Neutrophil (primary cell): ENCODE results near the gene TPRG1L.

Source experiments
- H3K27ac ChIP-seq: fragments of 200-600 bp; sonication (generic); 2 replicates; pipeline ENCODE4 v1.5.1; 2016; ENCODE audit warnings: mild to moderate bottlenecking, moderate library complexity
- H3K27me3 ChIP-seq: fragments of 200-600 bp; sonication (generic); 2 replicates; pipeline ENCODE4 v1.6.0; 2016; ENCODE audit warnings: mild to moderate bottlenecking
- H3K36me3 ChIP-seq: fragments of 200-600 bp; sonication (generic); 2 replicates; pipeline ENCODE4 v1.5.1; 2017
- H3K4me1 ChIP-seq, 2 experiments: fragments of 200-600 bp in 1 of 2; sonication (generic) in 1 of 2; 1 replicate in 1 of 2; 2 replicates in 1 of 2; pipeline versions ENCODE4 v1.5.1 to v1.6.1; 2013 to 2016; ENCODE audit warnings: low read depth in 1 of 2, low read length in 1 of 2, mild to moderate bottlenecking in 1 of 2, moderate library complexity in 1 of 2; ENCODE audit not compliant: control insufficient read depth in 1 of 2, insufficient read depth in 1 of 2
- H3K4me3 ChIP-seq, 2 experiments: fragments of 200-600 bp in 1 of 2; sonication (generic) in 1 of 2; 1 replicate in 1 of 2; 2 replicates in 1 of 2; pipeline ENCODE4 v1.5.1; 2013 to 2016; ENCODE audit warnings: low read depth in 1 of 2, low read length in 1 of 2, mild to moderate bottlenecking in 1 of 2, moderate library complexity in 1 of 2
- H3K9me3 ChIP-seq: fragments of 200-600 bp; sonication (generic); 2 replicates; pipeline ENCODE4 v1.5.1; 2016
- CTCF ChIP-seq: fragments of 200-600 bp; sonication (generic); IDR thresholded peaks from 2 replicates; pipeline ENCODE4 v1.5.1; 2016; ENCODE audit warnings: antibody characterized with exemption

Gene TPRG1L

GRCh38 chr1:3614755-3615742 lies 9.8 kb upstream of the TPRG1L start:
- Histone ChIP-seq H3K4me1 (peaks cover 24 to 30% of the 10 kb centered on the region in 2 experiments), H3K9me3 (no peaks in the 10 kb centered on the region), H3K27me3 (peaks cover 48% of the 10 kb centered on the region), H3K4me3 (no peak overlapping the region), H3K36me3 (no peaks in the 10 kb centered on the region), H3K27ac (no peak overlapping the region)
- no peak for TF ChIP-seq CTCF

- peaks cover 15 to 16% of the 10 kb centered on the region in 2 experiments for H3K4me1 ChIP-seq
- TF ChIP-seq CTCF, result no peak
- H3K27me3 ChIP-seq, result peaks cover 30% of the 10 kb centered on the region
- no peak overlapping the region for H3K27ac ChIP-seq
- H3K4me3 ChIP-seq, result no peak overlapping the region
- H3K36me3 ChIP-seq, result peaks cover 1% of the 10 kb centered on the region
- no peaks in the 10 kb centered on the region for H3K9me3 ChIP-seq
These were observed 8.0 kb upstream of the TPRG1L start for GRCh38 chr1:3616861-3617260.

- H3K27ac ChIP-seq, result no peak overlapping the region
- H3K27me3 ChIP-seq, result peaks cover 20% of the 10 kb centered on the region
- no peak overlapping the region for H3K4me3 ChIP-seq
- peaks cover 19 to 21% of the 10 kb centered on the region in 2 experiments for H3K4me1 ChIP-seq
- TF ChIP-seq CTCF, result no peak
- peaks cover 9% of the 10 kb centered on the region for H3K36me3 ChIP-seq
- H3K9me3 ChIP-seq, result no peaks in the 10 kb centered on the region
These were observed 6.9 kb upstream of the TPRG1L start for GRCh38 chr1:3617806-3618345.

- Histone ChIP-seq H3K9me3 (no peaks in the 10 kb centered on the region), H3K27me3 (peaks cover 13% of the 10 kb centered on the region), H3K36me3 (peaks cover 9% of the 10 kb centered on the region), H3K27ac (no peak overlapping the region), H3K4me3 (no peak overlapping the region), H3K4me1 (peaks cover 25 to 27% of the 10 kb centered on the region in 2 experiments)
- TF ChIP-seq CTCF, result no peak
These were observed 6.3 kb upstream of the TPRG1L start for GRCh38 chr1:3618531-3618880.

GRCh38 chr1:3618881-3619671 lies 5.7 kb upstream of the TPRG1L start:
- TF ChIP-seq CTCF, result peak; percentile 81
- Histone ChIP-seq H3K27ac (no peak overlapping the region), H3K4me1 (peaks cover 31 to 33% of the 10 kb centered on the region in 2 experiments), H3K36me3 (peaks cover 9% of the 10 kb centered on the region), H3K27me3 (peaks cover 8% of the 10 kb centered on the region), H3K4me3 (no peak overlapping the region), H3K9me3 (no peaks in the 10 kb centered on the region)
